Right cardiac atrium (tissue), 5 donors: ENCODE data around the gene PIGT. TPM values are rescaled to one million over a fixed set of nuclear protein-coding genes. Genes with fewer than 3 reads are reported as not detected.

ENCODE experiments used
- ATAC-seq, 2 donors: fragments of 200-7000 bp; cut with Tn5 transposase; one replicate each; pipeline versions ENCODE4 v1.8.0 to v1.9.1; 2020; ENCODE audit warnings: moderate library complexity in 2 of 2, mild to moderate bottlenecking in 1 of 2
- DNase-seq, 3 donors: peaks; one replicate each; pipeline ENCODE4 v3.0.0-alpha.2; 2020
- H3K27ac ChIP-seq: one replicate; pipeline ENCODE4 v1.5.1; 2013; ENCODE audit warnings: mild to moderate bottlenecking, low read length, control low read depth, moderate library complexity
- H3K27me3 ChIP-seq: one replicate; pipeline ENCODE4 v1.6.1; 2013; ENCODE audit not compliant: control insufficient read depth, insufficient read depth
- H3K4me1 ChIP-seq: one replicate; pipeline ENCODE4 v1.6.1; 2013; ENCODE audit warnings: low read length; ENCODE audit not compliant: control insufficient read depth, insufficient read depth
- H3K4me3 ChIP-seq: one replicate; pipeline ENCODE4 v1.5.1; 2013; ENCODE audit warnings: low read length, control low read depth
- H3K9me3 ChIP-seq: one replicate; pipeline ENCODE4 v1.6.1; 2013; ENCODE audit warnings: low read length; ENCODE audit not compliant: control insufficient read depth
- WGBS: extraction: QIAGEN DNeasy Blood & Tissue Kit; methylation state at CpG from one replicate; pipeline ENCODE4 v1.1.7; 2013; 5-methylcytosine and 5-hydroxymethylcytosine counted together
- intact Hi-C, 4 donors: fragments of 100-400 bp; cut with DNase I; formaldehyde crosslinking; loops; one replicate each; pipeline versions ENCODE4 v1.11.0 to v1.14.0; 2022 to 2023
- polyA plus RNA-seq: library from polyadenylated mRNA; stranded (reverse); fragments of 200-250 nt; gene quantifications from one replicate; pipeline ENCODE4 v1.2.3, GENCODE V29; 2013
- total RNA-seq, 4 donors: library from RNA; stranded (reverse); fragmentation: NEBNext Ultra II Directional; extraction: Animal tissue kit (Norgen Biotek cat#: 25700); gene quantifications; one replicate each; pipeline ENCODE4 v1.2.1, GENCODE V29; 2021
- donor health status: healthy with polysubstance abuse.
- donor health status: DM: no; HTN: yes; CAD: no.
- donor health status: DM: no; HTN: no; CAD: no.
- donor health status: DM: no; HTN: yes; CAD: no; lungs with severe emphysema.
- donor health status: DM: yes; HTN: yes; CAD: no.

Gene PIGT
- total and polyA plus RNA-seq, 5 donors, result 116 to 140 (median 130) TPM

GRCh38 chr20:45410887-45411286 is 5.1 kb upstream of the PIGT start:
- 65% methylated on average over 8 of the region's 8 CpGs for WGBS
- Histone ChIP-seq H3K27ac (peak overlapping the region; percentile 61), H3K4me3 (no peak overlapping the region), H3K27me3 (no peaks in the 10 kb centered on the region), H3K9me3 (no peaks in the 10 kb centered on the region), H3K4me1 (no peaks in the 10 kb centered on the region)
- intact Hi-C loops, result no loop called here
- ATAC-seq, result no peak
- no peak for DNase-seq

- no peaks in the 10 kb centered on the region for H3K27me3 ChIP-seq
- WGBS, result 87% methylated on average over 5 of the region's 5 CpGs
- H3K27ac ChIP-seq, result no peak overlapping the region
- H3K4me1 ChIP-seq, result no peaks in the 10 kb centered on the region
- H3K9me3 ChIP-seq, result no peaks in the 10 kb centered on the region
- DNase-seq (no peak), ATAC-seq (no peak)
- intact Hi-C loops, result no loop called here
- no peak overlapping the region for H3K4me3 ChIP-seq
These were observed 3.3 kb upstream of the PIGT start for GRCh38 chr20:45412653-45413052.

GRCh38 chr20:45413479-45413878 is 2.5 kb upstream of the PIGT start:
- ATAC-seq (no peak), DNase-seq (no peak)
- intact Hi-C loops, result no loop called here
- H3K27me3 ChIP-seq, result no peaks in the 10 kb centered on the region
- WGBS, result 76% methylated on average over 3 of the region's 3 CpGs
- H3K27ac ChIP-seq, result no peak overlapping the region
- peaks cover 3% of the 10 kb centered on the region for H3K4me1 ChIP-seq
- no peak overlapping the region for H3K4me3 ChIP-seq
- no peaks in the 10 kb centered on the region for H3K9me3 ChIP-seq

- Histone ChIP-seq H3K4me3 (peak overlapping the region; percentile 74), H3K4me1 (peaks cover 11% of the 10 kb centered on the region), H3K9me3 (no peaks in the 10 kb centered on the region), H3K27me3 (no peaks in the 10 kb centered on the region), H3K27ac (no peak overlapping the region)
- DNase-seq, result no peak
- no peak for ATAC-seq
- intact Hi-C loops, result no loop called here
- WGBS, result 65% methylated on average over 2 of the region's 2 CpGs
These were observed 976 bp downstream of the PIGT start for GRCh38 chr20:45416917-45417316.

- Histone ChIP-seq H3K9me3 (no peaks in the 10 kb centered on the region), H3K27ac (peak overlapping the region; percentile 70), H3K4me1 (peaks cover 11% of the 10 kb centered on the region), H3K27me3 (no peaks in the 10 kb centered on the region), H3K4me3 (no peak overlapping the region)
- intact Hi-C loops, result no loop called here
- WGBS, result 62% methylated on average over 17 of the region's 17 CpGs
- DNase-seq, result peak; percentile 71 to 81 (median 76)
- ATAC-seq, result peak; percentile 89 to 92
These were observed 3.5 kb downstream of the PIGT start for GRCh38 chr20:45419188-45420091.

GRCh38 chr20:45420125-45420524 is 4.2 kb downstream of the PIGT start:
- Histone ChIP-seq H3K9me3 (no peaks in the 10 kb centered on the region), H3K27me3 (no peaks in the 10 kb centered on the region), H3K4me1 (peaks cover 11% of the 10 kb centered on the region), H3K27ac (peak overlapping the region; percentile 70), H3K4me3 (no peak overlapping the region)
- DNase-seq, result peak in 1 of 3 donors; percentile 34
- WGBS, result 87% methylated on average over 8 of the region's 8 CpGs
- intact Hi-C loops, result no loop called here
- ATAC-seq, result no peak

- DNase-seq (no peak), ATAC-seq (no peak)
- no peak overlapping the region for H3K4me3 ChIP-seq
- peaks cover 7% of the 10 kb centered on the region for H3K4me1 ChIP-seq
- H3K27me3 ChIP-seq, result no peaks in the 10 kb centered on the region
- intact Hi-C loops, result no loop called here
- no peak overlapping the region for H3K27ac ChIP-seq
- 91% methylated on average over 2 of the region's 2 CpGs for WGBS
- H3K9me3 ChIP-seq, result no peaks in the 10 kb centered on the region
These were observed 7.8 kb downstream of the PIGT start for GRCh38 chr20:45423700-45424099.

- ATAC-seq (no peak), DNase-seq (no peak)
- intact Hi-C loops, result no loop called here
- Histone ChIP-seq H3K27ac (no peak overlapping the region), H3K4me1 (no peaks in the 10 kb centered on the region), H3K4me3 (no peak overlapping the region), H3K9me3 (no peaks in the 10 kb centered on the region), H3K27me3 (no peaks in the 10 kb centered on the region)
- 95% methylated on average over 17 of the region's 17 CpGs for WGBS
These were observed 9.6 kb downstream of the PIGT start for GRCh38 chr20:45425561-45425960.

- Histone ChIP-seq H3K27me3 (no peaks in the 10 kb centered on the region), H3K9me3 (no peaks in the 10 kb centered on the region), H3K4me1 (no peaks in the 10 kb centered on the region), H3K27ac (no peak overlapping the region), H3K4me3 (no peak overlapping the region)
- DNase-seq (peak in 2 of 3 donors; percentile 27 to 69), ATAC-seq (peak; percentile 23 to 26)
- WGBS, result 81% methylated on average over 5 of the region's 5 CpGs
- intact Hi-C loops, result no loop called here
These were observed 10.5 kb downstream of the PIGT start for GRCh38 chr20:45426320-45427016.

- no peak overlapping the region for H3K27ac ChIP-seq
These were observed 11.6 kb downstream of the PIGT start for GRCh38 chr20:45427236-45428149.

More at GRCh38 chr20:45427236-45428149, 11.6 kb downstream of the PIGT start:
- H3K9me3 ChIP-seq, result no peaks in the 10 kb centered on the region
- ATAC-seq, result peak; percentile 17 to 74
- peak in 2 of 3 donors; percentile 35 to 58 for DNase-seq
- H3K27me3 ChIP-seq, result no peaks in the 10 kb centered on the region
- intact Hi-C loops, result no loop called here
- no peak overlapping the region for H3K4me3 ChIP-seq
- H3K4me1 ChIP-seq, result no peaks in the 10 kb centered on the region
- WGBS, result 62% methylated on average over 14 of the region's 14 CpGs
